Effector CD8-positive, alpha-beta T cell (primary cell): Measurements from ENCODE around the gene CD200.

Source experiments
- DNase-seq: peaks from one replicate; lab custom pipeline; 2025; lab: John Stamatoyannopoulos, UW
- total RNA-seq, 4 experiments: gene quantifications; one replicate each; lab custom pipeline; 2026; lab: John Stamatoyannopoulos, UW

The CD200 gene, protein sequence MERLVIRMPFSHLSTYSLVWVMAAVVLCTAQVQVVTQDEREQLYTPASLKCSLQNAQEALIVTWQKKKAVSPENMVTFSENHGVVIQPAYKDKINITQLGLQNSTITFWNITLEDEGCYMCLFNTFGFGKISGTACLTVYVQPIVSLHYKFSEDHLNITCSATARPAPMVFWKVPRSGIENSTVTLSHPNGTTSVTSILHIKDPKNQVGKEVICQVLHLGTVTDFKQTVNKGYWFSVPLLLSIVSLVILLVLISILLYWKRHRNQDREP
- total RNA-seq, result 0.24 to 7.6 (median 0.93) reads per million in 4 experiments

DNA sequence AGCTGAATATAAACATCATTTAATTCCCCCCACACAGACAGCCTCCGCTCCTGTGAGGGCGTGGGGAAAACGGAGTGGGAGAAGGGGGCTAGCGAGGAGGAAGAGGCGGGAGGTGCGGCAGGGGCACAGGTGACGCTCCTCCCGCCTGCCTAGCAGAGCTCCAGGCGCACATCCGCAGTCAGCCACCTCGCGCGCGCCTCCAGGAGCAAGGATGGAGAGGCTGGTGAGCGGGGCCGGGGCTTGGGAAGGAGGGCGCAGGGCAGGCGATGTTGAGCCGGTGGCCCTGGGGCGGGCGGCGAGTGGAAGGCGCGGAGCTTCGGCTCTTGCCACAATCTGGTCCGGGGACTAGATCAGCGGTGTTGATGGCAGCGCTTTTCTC lies at the start of gene CD200:
CD200 (plus strand) TSS at position 155 of the 379 bp plus-strand sequence; CDS start at position 212, 57 bp downstream.
- DNase-seq, result peak; percentile 13

DNA sequence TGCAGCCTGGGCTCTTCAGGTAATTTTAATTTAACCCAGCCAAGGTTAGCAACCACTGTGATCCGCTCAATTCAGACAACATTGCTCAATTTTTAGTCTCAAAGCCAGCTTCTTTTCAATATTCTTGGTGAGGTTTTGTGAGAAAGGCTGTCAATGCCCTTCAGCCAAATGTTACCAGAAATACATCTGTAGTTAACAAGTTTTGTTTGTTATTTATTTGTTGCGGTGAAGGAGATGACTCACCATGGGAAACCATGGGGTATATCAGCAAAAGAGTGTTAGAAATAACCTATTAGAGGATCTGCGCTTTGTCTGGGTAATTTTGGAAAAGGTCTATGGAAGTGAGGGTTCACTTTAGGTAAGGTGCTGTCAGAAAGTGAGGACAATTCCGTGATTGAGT lies 43.9 kb upstream of the CD200 start:
- no peak for DNase-seq

DNA sequence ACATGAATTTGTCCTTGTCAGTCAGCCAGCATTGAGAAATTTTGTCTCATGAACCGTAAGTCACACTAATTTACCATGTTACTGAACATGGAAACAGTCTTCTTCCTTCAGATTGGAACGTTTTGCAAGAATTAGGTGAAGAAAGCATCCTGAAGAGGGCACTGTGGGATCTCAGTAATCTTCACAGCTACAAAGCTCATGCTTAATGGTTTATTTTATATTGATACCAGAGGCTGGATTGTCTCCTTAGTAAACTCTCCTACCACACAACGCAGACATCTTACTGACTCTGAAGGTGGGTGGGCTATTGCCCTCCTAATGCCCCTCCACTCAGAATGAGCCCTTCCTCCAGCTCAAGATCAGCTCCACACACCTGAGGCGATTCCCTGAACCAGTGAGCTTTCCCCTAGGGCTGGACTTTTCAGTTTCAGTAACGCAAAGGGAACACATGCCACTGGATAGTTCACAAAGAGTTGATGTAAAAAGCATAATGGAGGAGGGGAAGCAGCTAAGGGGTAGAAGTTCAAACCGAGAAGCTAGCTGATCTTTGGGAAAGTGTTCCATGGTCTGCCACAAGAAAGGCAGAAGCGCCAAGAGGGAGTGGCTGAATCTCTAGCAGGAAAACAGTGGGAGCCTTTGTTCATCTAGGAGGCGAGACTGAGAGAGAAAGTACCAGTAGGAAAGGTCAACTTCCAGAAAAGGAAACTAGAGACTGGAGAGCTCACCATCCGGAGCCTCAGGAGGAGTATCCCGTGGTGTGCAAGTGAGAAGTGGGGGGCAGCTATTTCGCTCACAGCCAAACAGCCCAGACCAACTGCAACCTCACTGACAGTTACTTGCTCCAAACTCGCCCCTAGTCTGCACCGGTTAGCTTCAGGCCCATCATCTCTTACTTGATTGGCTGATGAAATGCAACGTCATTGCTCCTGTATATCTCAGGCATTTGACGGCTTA lies 39.3 kb upstream of the CD200 start, which contains the start of gene SLC9C1:
SLC9C1 (minus strand) TSS at position 849 of the 954 bp plus-strand sequence. CDS start 7,425 bp downstream, outside the sequence.
- no peak for DNase-seq

DNA sequence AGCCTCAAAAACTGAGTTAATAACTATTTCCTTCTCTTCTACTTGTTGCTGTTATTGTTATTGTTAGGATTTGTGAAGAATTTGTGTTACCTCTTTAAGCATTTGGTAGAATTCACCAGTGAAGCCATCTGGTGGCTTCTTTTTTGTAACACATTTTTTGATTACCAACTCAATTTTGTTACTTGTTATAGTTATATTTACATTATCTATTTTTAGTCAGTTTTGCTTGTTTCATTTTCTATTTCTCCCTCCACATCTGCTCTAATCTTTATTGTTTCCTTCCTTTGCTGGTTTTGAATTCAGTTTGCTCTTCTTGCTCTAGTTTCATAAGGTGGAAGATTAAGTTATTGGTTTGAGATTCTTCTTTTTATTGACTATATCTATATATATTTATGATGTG lies 35.2 kb upstream of the CD200 start:
- no peak for DNase-seq

DNA sequence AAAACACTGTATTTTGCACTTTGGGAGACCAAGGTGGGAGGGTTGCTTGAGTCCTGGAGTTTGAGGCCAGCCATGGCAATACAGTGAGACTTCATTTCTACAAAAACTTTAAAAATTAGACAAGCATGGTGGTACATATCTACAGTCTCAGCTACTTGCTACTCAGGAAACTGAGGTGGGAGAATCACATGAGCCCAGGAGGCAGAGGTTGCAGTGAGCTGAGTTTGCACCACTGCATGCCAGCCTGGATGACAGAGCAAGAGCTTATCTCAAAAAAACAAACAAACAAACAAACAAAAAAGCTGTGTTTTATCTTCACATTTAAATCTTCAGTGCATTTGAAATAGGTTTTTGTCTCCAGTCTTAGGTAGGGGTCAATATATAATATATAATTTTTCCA lies 34.2 kb upstream of the CD200 start:
- DNase-seq, result no peak

DNA sequence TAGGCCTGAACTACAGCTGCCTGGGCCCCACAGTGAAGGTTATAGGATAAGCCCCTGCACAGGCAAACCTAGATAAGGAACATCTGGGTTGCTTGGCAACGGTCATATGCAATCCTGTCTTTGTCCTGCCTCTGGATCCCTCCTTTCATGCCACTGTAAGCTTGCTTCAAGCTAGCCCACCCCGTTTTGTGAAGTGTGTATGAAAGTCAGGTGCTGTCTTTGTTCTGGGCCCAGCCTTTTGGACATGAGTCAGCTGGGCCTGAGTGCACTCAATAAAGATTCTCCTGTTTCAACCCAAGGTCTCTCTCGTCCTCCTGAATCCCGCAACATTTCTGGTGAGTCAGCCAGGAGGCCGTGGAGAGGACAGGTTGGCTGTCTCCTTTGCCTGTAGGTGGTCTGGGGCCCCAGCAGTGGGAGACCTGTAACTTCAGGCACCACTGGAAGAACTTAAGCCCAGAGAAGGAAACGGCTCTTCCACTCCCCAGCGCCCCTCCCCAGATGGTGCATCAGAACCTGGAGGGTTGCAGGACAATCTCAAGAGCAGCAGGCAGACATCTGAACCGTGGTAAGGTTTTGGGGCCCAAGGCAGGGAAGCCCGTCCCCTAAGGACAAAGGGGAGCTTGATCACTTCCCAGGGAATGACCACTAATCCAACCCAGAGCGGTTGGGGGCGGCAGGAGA lies 30.7 kb upstream of the CD200 start:
- DNase-seq, result no peak

DNA sequence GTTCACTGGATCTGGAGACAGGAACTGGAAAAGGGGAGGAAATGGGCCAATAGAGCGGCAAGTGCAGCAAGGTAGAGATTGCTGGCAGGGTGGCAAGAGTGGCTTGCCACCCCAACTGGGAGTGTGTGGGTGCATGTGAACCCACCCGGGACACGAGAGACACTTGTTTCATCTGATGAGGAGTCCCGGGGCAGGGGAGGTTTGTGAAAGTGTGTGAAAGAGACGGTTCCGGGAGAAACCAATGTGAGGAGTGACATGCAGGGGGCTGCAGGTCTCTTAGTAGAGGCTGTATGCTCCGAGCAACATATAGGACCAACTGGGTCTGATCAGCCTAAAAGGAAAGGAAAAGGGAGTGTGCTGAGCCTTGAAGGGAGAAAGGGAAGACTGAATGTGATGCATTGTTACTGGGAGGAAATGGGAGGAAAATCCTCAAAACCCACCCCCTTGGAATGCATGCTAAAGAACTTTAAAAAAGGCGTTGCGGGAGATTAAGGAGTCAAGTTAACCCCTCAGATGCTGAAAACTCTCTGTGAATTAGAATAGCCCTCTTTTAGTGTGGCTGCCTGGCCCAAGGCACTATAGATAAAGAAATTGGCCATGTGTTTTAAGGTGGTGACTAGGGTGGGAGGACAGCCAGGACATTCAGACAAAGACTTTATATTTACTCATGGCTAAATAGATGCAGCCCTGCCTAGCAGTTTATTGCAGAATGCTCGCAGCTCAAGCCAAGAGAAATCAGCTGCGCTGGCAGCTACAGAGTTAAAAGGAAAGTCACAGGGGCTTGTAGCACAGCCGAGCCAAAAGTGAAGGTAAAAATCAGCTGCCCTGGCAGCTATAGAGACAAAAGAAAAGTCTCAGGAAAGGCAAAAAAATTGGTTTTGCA lies 29.8 kb upstream of the CD200 start:
- no peak for DNase-seq

DNA sequence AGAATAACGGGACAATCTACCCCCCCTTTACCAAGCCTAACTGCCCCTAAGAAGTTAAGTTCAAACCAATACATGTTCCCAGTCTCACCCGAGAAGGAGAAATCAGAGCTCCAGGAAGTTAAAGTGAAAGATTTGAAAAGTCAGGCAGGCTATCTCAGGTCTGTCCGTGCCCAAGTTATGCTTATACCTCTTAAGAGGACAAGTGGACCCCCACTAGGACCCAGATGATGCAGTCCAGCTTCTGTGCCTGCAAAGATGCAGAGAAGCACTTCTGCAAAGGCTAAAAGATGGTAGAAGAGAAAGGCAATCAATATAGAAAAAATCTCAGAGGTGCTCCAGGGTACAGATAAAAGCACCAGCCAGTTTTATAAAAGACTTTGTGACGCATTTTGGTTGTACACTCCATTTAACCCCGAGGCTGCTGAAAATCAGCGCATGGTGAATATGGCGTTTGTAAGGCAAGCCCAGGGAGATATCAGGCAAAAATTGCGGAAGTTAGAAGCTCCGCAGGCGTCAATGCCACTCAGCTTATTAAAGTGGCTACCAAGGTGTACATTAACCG lies 29.1 kb upstream of the CD200 start:
- DNase-seq, result no peak

DNA sequence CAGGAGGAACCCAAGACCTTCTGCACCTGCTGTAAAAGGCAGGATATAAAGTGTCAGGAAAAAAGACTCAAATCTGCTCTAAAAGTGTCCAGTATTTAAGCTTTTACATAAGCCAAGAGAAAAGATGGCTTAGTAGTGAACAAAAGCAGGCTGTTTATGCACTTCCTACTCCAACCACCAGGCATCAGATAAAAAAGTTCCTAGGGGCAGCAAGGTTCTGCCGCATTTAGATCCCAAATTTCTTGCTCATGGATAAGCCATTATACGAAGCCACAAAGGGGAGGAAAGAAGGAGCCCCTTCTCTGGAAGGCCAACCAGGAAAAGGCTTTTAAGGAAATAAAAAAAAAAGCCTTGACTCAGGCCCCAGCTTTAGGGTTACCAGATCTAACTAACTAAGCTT lies 28.3 kb upstream of the CD200 start:
- DNase-seq, result no peak

DNA sequence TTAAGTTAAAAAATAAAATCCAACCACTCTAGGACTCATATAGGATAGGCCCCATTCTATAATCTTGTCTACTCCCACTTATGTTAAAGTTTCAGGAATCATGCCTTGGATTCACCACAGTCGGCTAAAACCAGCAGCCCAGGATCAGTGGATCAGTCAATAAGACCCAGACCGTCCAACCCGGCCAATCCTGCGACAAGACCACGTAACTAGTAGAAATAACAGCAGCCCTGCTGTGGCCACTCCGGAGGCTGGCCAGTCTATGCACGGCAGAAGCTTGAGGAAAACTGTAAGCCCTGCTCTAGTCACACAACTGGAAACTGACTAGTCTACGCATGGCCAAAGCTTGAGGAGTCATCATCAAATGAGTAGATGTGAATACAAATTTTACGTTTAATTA lies 26.1 kb upstream of the CD200 start:
- DNase-seq, result no peak

DNA sequence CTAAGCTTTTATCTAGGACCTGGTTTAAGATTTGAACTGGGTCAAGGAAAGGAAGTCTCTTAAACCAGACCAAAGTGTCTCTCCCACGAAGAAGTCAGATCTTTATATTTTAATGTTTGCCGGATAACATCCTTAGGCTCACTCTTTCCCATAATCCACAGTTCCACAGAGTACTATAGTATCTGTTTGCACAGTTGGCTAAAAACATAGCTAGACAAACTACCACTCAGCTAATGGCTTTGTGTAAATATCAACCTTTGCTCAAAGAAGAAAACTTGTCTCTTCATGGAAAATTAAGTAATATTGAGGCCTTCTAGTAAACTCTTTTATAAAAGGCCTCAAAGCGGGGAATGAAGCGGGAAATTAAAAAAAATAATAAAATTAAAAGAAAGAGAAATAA lies 25.4 kb upstream of the CD200 start:
- no peak for DNase-seq

DNA sequence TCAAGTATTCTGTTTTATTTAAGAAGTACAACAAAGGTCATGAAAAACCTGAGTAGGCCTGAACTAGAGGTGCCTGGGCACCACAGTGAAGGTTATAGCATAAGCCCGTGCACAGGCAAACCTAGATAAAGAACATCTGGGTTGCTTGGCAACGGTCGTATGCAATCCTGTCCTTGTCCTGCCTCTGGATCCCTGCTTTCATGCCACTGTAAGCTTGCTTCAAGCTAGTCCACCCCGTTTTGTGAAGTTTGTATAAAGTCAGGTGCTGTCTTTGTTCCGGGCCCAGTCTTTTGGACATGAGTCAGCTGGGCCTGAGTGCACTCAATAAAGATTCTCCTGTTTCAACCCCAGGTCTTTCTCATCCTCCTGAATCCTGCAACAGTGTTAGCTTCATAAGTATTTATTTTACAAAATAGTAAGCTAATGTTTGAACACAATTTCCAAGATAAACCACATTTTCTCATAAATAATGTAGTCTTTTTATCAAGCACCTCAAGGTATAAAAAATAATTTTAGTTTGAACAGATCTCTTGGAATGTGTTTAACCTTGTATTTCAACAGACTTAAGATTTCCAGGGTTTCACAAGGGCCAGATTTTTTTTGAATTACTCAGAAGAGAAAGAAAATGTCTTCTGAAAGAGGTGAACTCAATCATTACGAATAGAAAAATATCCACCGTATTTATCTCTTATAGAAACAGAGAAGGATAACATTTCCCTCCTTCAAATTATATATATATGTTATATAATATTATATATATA lies 24.6 kb upstream of the CD200 start:
- DNase-seq, result no peak

DNA sequence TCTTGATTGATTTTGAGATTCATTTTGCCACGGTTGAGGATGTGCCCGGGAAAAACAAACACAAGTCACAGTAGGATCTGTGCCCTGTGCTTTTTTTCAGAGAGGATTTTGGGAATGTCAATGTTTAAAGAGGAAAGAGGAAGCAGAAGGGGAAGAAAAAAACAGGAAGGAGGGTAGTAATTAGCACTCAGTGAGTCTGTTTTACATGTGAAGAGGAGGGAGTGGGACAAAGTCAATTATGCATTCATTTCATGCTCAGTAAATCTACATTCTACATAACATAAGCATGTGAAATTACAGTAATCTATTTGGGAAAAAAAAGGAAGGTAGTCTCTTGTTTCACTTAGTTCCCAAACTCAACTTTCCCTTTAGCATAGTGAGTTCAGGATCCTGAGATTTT lies 18.3 kb upstream of the CD200 start:
- DNase-seq, result no peak

DNA sequence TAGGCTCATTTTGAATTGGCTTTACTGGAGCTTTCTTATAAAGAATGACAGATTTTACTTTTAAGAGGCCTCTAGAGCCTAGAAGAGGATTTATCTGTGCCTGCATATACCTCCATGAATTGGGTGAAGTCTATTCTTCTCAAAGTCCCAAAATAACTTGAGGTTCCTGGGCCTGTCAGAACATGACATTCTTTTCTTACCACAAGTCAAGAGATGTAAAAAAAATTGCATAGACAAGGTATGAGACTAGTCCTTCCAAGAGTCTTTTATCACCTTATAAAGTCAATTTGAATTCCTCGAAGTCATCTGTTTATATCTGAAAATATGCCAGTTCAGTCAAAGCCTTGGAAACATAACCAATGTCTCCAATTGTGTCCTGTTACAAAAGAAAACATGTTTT lies 17.2 kb upstream of the CD200 start:
- no peak for DNase-seq

DNA sequence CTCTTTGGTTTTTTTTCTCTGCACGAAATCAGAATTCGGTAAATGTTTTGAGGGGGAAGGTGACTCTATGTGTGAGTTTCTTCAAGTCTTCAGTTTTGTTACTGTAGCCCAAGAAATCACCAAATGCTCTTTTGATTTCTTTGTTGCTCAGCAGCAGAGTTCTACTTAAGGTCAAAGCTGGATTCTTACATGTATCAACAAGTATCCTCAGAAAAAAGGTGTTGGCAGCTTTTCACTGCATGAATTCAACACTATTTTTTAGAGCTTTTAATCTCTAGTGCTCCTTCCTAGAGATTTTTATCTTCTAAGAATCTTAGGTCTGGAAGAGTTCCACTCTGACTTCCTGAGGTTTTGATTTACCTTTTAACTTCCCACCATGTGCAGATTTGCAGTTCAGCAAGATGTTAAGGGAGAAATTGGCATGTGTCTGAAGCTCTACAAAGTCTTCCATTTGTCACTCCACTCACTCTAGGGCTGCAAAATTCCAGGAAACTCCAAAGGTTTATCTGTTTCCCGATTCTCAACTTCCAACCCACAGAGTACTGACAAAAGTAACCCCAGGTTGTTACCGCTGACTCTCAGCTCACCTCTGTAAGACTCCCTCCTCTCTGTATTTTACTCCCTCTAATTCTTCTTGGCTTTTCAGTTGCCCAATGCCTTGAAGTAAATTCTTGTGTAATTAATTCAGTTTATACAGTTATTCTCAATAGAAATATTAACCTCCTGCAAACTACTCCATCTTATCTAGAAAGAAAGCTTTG lies 13.3 kb upstream of the CD200 start:
- DNase-seq, result no peak

DNA sequence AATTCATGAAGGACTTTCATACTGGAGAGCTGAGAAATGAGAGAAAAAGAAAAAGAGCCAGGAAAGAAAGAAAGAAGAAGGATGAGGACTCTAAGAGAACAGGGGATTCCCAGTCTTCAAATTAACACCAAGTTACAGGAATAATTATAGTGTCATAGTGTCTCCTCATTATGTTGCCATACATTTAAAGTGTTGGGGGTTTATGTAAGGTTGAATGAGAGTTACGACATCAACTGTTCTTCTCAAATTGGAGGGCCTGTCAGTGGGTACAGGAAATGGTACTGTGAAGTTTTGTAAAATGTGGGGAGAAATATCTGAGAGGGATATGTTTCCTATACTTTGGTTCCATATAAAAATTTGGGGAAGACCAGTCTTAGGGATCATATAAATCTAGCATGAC lies 12.3 kb upstream of the CD200 start:
- no peak for DNase-seq

DNA sequence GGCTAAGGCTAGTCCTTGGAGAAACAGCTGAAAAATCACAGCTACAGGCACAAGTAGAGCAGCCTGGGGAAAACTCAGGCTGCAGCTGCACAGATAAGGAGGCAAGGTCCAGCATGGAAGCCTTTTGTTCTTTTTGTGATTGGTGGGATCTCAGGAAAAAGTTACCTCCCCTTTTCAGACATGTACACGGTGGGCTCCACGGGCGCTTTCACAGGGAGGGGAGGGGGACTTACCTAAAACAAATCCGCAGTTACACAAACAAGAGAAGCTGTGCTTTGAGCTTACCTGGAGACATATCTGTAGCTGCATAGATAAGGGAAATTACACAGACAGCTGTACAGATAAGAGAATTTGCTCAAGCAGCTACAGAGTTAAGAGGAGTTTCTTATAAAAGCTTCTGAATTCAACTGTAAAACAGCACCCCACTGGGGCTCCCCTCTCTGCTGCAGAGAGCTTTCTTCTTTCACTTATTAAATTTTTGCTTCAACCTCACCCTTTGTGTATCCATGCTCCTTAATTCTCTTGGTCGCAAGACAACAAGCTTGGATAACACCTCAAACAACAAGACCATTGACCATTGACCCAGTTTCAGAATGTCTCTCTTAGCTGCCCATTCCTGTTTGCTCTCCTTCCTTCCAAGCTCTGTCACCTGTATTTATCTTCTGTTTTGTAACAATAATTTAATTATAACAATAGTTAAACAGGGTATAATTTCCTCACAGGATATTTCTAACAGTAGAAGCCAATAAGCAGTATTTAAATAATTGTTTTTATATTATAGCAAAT lies 10.9 kb upstream of the CD200 start:
- DNase-seq, result no peak

DNA sequence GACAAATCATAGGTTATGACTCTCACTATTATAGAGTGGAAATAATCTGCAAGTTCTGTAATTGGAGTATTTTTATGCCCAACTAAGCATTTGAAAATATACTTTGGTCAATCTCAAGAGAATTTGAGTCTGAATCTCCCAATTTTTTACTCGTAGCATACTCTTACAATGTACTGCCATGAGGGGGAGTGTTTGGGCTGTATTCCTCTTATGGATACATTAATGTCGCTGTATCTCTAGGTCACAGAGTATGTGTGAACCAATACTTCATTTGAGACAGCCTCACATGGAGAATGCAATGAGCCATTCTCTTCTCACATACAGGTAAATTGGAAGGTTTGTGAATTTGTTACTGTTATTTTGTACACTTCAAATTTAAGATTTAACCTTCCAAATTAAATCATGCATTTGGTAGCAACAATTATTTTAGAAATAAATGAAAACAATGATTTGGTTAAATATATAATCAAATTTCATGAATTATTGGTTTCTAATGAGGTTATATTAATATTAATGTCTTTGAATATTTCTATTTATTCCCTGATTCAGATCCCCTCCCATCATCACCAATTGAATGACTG lies 5.5 kb upstream of the CD200 start:
- no peak for DNase-seq
